Lung microvascular endothelial cell (primary cell): Measurements from ENCODE around the gene PLCB1. TPM values are rescaled to one million over a fixed set of nuclear protein-coding genes. Genes with fewer than 3 reads are reported as not detected.
A peak's percentile ranks its signal among the peaks of the same experiment; 100 is the strongest.

Experiments used
- DNase-seq, 2 donors: peaks; one replicate each; pipeline versions ENCODE4 v3.0.0 to v3.0.0-alpha.2; 2010; ENCODE audit warnings: low read depth in 2 of 2
- total RNA-seq: library from RNA; depleted of rRNA; stranded (reverse); fragments of >200 nt; gene quantifications from 2 replicates; pipeline ENCODE4 v1.2.1, GENCODE V29; 2014

Gene PLCB1
- total RNA-seq, 1 donor from 2014 or later: 12.3 TPM

- no peak for DNase-seq
These were observed 169.6 kb downstream of the PLCB1 start for GRCh38 chr20:8301655-8302054.

- DNase-seq: no peak
These were observed 171.6 kb downstream of the PLCB1 start for GRCh38 chr20:8303651-8304050.

GRCh38 chr20:8304124-8304816 lies 172.2 kb downstream of the PLCB1 start:
- no peak for DNase-seq

DNA sequence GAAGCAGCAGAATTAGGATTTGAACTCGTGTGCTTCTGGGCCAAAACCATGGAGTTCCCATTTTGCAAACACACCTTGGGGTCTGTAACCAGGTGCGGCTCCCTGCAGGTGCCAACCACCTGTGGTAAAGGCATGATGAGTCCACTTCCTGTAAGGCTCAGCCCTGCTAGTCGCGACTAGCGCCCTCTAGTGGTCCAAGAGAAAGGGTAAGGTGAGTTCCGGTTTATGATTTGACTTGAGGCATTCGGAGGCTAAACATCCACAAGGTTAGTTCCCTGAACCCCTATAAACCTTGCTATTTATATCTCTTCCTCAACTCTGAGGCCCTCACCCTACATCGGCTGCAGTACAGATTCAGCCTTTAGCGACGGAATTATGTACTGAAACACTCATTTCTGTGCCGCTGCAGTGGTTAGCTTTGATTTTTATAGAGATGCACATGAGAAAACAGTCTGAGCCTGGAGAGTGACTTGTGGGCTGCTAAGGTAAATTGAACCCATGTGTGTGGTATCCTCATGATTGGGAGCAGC lies 173.4 kb downstream of the PLCB1 start:
- DNase-seq: peak; percentile 51 to 53

DNA sequence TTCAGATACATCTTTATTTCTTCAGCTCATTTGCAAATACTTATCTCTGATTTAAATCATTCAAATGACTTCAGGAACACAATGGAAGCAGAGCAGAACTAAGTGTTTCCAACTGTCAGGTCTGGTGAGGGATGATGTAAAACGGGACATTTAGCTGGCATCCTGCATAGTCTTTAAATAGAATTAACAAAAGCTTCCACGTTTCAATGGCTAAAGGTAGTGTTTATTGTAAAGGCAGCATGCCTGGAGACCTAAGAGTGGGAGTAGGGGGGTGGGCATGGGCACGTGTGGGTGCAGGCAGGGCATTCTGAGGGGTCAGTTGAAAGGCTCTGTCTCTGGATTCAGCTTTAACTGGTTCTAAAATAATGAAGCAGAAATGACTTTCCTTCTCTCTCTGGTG lies 174.9 kb downstream of the PLCB1 start:
- no peak for DNase-seq

GRCh38 chr20:8309634-8310033 lies 177.6 kb downstream of the PLCB1 start:
- no peak for DNase-seq

GRCh38 chr20:8310618-8311017 lies 178.6 kb downstream of the PLCB1 start:
- no peak for DNase-seq

- DNase-seq: no peak
These were observed 181.0 kb downstream of the PLCB1 start for GRCh38 chr20:8313073-8313472.

GRCh38 chr20:8315639-8316573 lies 183.8 kb downstream of the PLCB1 start:
- no peak for DNase-seq

- DNase-seq: no peak
These were observed 185.4 kb downstream of the PLCB1 start for GRCh38 chr20:8317448-8317847.

- no peak for DNase-seq
These were observed 187.0 kb downstream of the PLCB1 start for GRCh38 chr20:8318965-8319625.

- DNase-seq: no peak
These were observed 188.2 kb downstream of the PLCB1 start for GRCh38 chr20:8320306-8320705.

GRCh38 chr20:8321001-8321400 lies 188.9 kb downstream of the PLCB1 start:
- DNase-seq: no peak

- DNase-seq: peak in 1 of 2 donors; percentile 28
These were observed 190.7 kb downstream of the PLCB1 start for GRCh38 chr20:8322662-8323217.

GRCh38 chr20:8326191-8326590 lies 194.1 kb downstream of the PLCB1 start:
- DNase-seq: no peak

DNA sequence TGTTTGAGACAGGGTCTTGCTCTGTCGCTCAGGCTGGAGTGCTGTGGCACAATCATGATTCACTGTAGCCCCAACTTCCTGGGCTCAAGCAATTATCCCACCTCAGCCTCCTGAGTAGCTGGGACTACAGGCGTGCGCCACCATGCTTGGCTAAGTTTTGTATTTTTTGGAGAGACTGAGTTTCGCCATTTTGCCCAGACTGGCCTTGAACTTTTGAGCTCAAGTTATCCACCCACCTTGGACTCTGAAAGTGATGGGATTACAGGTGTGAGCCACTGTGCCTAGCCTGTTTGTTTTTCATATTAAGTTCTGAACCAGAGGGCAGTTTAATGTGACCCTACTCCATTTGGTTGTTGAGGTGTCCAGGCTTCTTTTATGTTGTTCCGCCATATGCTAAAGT lies 194.8 kb downstream of the PLCB1 start:
- no peak for DNase-seq

DNA sequence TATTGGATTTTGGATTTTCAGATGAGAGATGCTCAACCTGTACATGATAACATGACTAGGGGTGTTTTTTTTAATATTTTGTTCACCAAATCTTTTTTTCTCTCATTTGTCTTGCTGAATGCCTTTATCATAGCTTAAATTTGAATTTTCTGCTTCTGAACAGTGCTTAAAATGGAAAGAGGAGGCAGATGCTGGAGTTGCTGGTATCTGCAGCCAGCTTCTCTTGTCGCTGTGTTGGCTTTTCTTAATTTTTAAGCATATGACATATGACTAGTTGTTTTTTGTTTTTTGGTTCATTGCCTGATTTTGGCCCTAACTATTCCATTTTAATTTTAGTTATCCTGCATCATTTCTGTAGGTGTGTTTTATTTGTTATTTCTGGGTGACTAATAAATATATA lies 196.1 kb downstream of the PLCB1 start:
- DNase-seq: no peak

GRCh38 chr20:8330319-8330784 lies 198.3 kb downstream of the PLCB1 start:
- no peak for DNase-seq

- DNase-seq: no peak
These were observed 199.0 kb downstream of the PLCB1 start for GRCh38 chr20:8330785-8331695.

DNA sequence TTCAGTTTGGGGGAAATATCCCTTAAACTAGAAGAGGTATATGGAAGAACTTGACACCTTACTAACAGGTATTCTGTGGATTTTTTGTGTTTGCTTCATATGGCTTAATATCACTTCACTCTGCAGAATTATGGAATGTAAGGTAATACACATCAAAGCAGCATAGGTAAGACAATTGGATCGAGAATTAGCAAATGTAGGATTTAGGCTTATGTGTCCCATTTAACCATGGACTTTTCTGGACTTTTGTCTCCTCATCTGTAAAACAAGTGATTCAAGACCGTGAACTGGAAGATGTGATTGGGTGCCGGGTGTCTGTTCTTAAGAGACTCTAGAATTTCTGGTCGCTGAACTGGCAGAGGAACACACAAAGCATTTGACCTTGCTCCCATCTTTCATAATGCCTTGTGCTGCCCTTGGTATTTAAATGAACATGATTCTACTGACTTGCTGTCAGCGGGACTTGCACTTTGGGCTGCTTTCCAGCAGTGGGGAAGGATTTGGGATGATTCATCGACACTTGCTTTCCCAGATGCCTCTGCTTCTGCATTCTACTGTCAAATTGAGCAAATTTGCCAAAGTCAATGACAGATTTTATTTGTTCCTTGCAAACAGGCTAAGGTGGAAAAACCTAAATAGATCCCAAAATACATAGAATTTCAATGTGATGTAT lies 199.8 kb downstream of the PLCB1 start:
- peak in 1 of 2 donors; percentile 44 for DNase-seq
